GM12873 (cell line): ENCODE measurements around the gene LHFPL6.

Source experiments
- TF ChIP-seq, protein P1 (sequence below): IDR thresholded peaks from 2 replicates; pipeline ENCODE4 v1.5.1; 2012; ENCODE audit warnings: low read depth, mild to moderate bottlenecking, moderate library complexity, low read length, control low read depth; ENCODE audit not compliant: insufficient read depth; ENCODE audit errors: missing control alignments

LHFPL6 gene

DNA sequence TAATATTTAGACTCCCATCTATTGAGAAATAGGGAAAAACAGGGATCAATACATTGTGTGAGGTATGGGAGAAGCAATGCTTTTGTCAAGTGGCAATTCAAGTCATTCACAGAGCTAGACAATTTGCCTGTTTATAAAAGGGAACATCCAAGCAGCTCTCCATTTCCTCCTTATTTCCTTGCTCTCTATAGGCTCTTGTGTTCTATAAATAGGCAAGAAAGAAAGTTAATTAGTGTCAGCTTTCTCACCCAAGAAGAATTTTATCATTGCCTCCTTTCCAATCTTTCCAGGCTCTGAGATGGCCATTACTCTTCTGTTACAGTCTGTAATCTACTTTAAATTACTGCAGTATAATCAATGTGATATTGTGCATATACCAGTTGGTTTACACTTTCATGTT, 199.9 kb downstream of the LHFPL6 start:
- TF ChIP-seq, protein P1, sequence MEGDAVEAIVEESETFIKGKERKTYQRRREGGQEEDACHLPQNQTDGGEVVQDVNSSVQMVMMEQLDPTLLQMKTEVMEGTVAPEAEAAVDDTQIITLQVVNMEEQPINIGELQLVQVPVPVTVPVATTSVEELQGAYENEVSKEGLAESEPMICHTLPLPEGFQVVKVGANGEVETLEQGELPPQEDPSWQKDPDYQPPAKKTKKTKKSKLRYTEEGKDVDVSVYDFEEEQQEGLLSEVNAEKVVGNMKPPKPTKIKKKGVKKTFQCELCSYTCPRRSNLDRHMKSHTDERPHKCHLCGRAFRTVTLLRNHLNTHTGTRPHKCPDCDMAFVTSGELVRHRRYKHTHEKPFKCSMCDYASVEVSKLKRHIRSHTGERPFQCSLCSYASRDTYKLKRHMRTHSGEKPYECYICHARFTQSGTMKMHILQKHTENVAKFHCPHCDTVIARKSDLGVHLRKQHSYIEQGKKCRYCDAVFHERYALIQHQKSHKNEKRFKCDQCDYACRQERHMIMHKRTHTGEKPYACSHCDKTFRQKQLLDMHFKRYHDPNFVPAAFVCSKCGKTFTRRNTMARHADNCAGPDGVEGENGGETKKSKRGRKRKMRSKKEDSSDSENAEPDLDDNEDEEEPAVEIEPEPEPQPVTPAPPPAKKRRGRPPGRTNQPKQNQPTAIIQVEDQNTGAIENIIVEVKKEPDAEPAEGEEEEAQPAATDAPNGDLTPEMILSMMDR, result no peak

DNA sequence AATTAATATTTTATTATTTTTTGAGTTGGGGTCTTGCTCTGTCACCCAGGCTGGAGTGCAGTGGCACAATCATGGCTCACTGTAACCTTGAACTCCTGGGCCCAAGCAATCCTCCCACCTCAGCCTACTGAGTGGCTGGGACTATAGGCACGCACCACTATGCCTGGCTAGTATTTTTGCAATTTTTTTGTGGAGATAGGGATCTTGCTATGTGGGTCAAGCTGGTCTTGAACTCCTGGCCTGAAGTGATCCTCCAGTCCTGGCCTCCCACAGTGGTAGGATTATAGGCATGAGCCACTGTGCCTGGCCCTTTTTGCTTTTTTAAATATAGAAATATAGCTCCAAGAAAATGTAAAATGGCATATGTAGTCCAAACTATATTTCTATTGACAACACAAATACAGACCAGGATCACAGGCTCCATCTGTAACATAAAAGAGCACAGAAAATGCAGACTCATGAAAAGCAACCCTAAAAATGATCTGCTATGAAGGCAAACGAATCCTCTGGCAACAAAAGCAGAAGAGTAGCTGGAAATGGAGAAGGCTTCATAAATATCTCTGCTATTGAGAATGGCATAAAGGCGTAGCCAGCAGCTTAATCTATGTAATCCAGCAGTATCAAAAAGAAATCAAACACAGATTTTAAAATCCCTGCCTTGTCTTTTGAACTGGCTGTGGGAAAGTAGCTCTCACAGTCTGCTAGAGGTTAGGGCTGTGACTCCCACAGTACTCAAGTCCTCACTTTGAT, 200.6 kb downstream of the LHFPL6 start:
- TF ChIP-seq, protein P1, result no peak

DNA sequence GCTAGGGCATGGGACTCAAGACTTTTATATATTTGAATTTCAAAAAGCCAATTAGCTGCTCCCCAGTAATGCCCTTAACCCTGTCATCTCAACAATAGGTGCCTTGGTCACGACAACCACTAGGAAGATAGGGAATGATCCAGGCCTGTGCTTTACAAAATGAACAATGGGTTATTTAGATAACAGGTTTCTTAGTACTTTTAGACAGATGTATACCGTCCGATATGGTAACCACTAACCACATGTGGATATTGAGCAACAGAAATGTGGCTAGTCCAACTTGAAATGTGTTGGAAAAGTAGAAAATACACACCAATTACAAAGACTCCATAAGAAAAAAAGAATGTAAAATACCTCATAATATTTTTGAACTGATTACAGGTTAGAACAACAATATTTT, 201.2 kb downstream of the LHFPL6 start:
- TF ChIP-seq, protein P1, result no peak

DNA sequence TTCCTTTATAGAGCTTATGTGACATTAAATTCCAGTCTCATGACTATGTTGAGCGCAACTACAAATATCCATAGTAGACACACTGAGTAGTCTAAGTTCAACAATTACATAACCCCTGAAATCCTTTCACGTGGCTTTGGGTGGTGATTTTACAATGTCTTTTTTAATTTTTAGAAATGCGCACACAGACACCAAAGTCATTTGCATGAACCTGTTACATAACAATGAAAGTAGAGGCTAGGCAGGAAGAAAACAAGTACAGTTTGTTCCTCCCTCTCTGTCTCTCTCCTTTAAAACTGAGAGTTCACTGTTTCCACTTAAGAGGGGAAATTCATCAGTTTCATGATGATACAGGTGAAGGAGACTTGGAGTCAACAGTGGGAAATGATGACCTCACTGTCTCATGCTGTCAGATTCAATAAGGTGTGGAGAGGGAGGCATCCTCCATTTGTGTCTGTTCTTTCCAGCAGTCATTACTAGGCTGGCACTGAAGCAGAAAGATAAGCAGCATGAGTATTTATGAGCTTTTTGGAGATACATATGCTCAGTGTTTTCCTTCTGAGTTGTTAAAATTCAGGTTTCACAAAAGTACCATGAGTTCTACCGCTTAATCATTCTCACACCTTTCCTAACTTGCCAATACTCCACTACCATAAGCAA, 201.8 kb downstream of the LHFPL6 start:
- TF ChIP-seq, protein P1, result no peak

DNA sequence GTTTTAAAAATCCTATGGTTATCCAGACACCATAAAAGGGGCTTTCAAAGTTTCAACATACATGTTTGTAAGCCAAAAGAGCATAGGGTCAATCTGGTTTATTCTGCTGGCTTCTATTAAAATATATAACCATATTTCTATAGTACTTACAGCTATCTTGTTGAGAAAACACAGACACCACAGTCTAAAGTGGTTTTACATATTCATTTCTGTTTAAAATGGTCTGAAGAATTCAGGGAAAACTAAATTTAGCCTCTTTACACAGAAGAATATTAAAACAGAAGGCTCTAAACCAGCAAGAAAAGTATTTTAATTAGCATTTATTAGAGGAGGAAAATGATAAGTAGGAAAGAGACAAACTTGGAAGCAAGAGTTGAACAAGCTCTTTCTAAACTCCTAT, 203.9 kb downstream of the LHFPL6 start:
- TF ChIP-seq, protein P1, result no peak

DNA sequence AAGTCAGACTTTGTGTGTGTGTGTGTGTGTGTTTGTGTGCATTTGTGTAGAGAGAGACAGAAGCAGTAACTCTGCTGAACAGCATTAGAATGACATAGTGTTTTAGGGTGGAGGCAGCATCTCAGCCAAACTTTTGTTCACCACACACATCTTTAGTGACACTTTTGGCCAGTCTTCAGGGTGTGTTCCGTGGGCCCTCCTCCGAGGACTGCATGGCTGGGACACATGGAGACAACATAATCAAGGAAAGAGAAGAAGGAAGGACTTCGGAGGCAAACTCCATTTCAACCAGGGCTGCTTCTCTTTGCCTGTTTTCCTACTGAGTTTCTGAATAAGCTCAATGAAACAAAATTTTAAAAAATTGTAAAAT, 205.1 kb downstream of the LHFPL6 start:
- TF ChIP-seq, protein P1, result no peak

DNA sequence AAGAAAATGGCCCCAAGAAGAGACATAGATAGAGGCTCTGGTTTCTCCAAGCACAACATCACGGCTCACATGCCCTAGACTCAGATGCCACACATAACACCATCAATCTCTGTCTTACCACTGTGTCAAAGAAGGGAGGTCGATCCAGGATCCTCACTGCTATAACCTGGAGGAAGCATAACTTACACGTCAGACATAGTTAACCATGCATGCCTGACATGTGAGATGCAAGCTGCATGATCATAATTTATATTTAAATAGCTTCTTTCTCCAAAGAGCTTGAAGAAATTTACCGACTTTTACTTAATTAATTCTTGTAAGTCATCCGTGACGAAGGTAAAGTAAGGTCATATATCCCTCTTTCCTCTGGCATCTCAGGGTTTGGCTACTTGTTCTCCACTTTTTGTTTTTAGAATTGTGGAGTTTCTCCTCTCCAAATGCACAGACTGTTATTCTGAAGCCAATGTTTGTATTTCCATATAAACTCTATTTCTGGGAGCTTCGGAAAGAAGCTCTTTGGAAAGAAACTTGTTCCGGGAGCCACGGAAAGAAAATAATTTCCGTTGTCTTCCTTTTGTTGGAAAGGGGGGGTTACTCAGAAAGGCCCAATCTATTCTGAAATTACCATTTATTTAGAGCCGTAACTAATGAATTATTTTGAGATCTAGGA, 205.6 kb downstream of the LHFPL6 start:
- TF ChIP-seq, protein P1, result no peak
